GM19395 (cell line): ENCODE data around the gene GNPTAB.
"Not testable (repeated sequence)": the region's sequence is repeated elsewhere in the genome, so short reads cannot be mapped to it uniquely, and the experiment has no call there.

Source experiments
- ATAC-seq: cut with Tn5 transposase; IDR thresholded peaks from one replicate; pipeline ENCODE4 v1.9.1; 2021; ENCODE audit warnings: mild to moderate bottlenecking, moderate library complexity; ENCODE audit not compliant: unreplicated experiment

The GNPTAB gene

GRCh38 chr12:101740980-101741379, 89.8 kb downstream of the GNPTAB start:
- ATAC-seq, result no peak

DNA sequence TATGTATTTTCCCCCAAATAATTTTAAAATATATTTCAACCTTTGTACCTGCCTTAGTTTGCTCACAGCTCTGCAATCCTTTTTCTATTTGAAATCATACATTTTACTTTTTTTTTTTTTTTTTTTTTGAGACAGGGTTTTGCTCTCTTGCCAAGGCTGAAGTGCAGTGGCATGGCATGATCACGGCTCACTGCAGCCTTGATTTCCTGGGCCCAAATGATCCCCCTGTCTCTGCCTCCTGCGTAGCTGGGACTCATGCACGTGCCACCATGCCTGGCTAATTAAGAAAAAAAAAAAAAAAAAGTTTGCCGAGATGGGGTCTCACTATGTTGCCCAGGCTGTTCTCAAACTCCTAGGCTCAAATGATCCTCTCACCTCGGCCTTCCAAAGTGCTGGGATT, 90.2 kb downstream of the GNPTAB start:
- ATAC-seq, result no peak

DNA sequence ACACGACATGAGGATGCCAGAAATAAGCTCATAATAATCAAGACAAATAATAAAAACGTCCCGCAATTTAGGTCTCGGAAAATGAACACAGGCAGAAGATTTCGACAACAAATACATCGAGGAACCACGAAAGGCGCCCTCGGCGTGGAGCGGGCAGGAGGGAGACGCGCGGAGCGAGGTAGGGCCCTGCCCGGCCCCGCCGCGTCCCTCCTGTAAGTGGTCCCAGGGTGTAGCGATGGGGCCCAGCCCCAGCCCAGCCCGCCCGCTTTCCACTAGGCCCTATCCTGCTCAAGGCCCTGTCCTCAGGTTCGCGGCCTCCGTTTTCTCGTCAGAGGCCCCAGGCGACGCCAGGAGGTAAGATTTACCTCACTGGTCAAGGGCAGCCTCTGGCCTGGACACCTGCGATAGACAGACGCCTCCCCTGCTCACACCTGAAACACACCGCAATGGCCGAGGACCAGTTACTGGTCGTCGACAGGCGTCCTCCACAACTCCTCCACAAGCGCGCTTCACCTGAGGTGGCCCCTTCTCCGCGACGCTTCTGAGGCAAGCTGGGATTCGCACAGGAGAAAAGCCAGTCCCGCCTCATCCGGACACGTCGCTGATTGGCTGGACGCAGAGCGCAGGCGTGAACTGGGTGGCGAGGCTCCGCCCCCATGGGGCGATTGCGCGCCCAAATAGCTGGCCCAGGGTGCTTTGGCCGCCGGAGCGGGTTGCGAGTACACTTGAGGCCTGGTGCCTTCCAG, 91.7 kb downstream of the GNPTAB start, which contains the start of gene SYCP3:
Gene SYCP3, minus strand, starts transcription at position 543 of the 746 bp plus-strand sequence. CDS start 1,527 bp downstream, outside the sequence.
- no peak for ATAC-seq

DNA sequence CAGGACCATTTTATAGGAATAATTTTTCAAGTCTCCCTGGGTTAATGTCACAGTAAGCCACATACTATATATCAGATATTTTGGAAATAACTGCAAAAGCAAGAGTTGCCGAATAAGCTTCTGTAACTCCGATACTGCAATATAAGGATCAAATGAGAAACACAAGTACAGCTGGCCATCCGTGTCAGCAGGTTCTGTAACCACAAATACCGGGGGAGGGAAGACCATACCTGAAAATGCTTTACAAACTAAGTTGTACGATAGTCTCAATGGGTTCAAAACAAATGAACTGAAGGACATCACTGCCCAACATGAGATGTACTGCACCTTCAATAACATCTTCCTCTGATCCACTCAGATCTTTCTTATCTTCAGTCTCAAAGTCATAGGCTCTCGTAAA, 93.3 kb downstream of the GNPTAB start:
- ATAC-seq, result no peak

DNA sequence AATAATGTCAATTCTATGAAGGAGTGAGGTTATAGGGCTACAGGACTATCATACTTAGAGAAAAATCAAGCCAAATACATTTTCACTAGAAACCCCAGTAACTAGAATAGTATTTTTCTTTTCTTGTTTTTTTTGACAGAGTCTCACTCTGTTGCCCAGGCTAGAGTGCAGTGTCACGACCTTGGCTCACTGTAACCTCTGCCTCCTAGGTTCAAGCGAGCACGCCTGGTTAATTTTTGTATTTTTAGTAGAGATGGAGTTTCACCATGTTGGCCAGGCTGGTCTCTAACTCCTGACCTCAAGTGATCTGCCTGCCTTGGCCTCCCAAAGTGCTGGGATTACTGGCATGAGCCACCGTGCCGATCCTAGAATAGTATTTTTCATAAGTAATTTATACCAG, 96.3 kb downstream of the GNPTAB start:
- not testable (repeated sequence) for ATAC-seq

GRCh38 chr12:101733166-101733565, 97.6 kb downstream of the GNPTAB start:
- no peak for ATAC-seq

DNA sequence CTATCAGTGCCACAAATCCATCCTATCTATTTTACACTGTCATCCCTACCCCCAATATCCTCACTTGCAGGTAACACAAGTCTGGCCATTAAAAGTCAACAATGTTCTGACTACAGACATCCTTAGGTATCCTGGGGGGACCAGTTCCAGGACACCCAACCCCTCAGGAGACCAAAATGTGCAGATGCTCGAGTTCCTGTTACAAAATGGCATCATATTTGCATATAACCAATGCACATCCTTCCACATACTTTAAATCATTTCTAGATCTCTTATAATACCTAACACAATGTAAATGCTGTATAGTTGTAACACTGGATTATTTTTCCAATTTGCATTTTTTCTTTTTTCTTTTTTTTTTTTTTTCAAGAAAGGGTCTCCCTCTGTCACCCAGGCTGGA, 98.4 kb downstream of the GNPTAB start:
- no peak for ATAC-seq

GRCh38 chr12:101729842-101730241, 100.9 kb downstream of the GNPTAB start:
- ATAC-seq, result no peak

GRCh38 chr12:101727098-101727497, 103.7 kb downstream of the GNPTAB start:
- ATAC-seq, result no peak

DNA sequence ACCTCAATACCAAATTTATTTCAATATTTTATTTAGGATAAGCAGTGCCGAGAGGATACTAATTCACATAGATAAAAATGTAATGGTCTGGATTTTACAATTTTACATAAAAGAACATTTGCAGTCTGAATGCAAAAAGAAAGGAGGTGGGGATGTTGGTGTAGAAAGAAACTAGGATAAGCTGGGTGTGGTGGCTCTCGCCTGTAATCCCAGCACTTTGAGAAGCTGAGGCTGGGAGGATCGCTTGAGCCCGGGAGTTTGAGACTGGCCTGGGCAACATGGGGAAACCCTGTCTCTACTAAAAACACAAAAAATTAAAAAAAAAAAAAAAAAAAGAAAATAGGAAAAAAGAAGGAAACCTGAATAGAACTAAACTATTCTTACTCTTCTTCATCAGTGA, 108.4 kb downstream of the GNPTAB start:
- ATAC-seq, result no peak

DNA sequence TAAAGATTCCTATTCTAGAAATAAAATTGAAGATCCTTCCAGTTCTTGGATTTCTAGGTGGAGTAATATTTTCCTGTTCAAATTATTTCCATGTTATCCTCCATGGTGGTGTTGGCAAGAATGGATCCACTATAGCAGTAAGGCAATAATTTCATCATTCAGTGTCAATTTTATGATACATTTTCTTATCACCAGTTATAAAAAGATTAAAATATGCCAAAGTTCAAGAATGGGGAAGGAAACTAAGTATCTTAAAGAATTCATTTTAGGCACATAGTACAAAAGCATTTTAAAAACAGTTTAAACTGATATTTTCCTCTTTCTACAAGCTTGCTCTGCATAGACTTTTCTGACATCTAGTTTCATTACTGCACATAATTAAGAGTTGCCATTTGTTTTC, 110.6 kb downstream of the GNPTAB start:
- ATAC-seq, result no peak

- ATAC-seq, result no peak
Measured at GRCh38 chr12:101719566-101719965, 111.2 kb downstream of the GNPTAB start.

- ATAC-seq, result no peak
Measured at GRCh38 chr12:101714877-101715444, 115.8 kb downstream of the GNPTAB start.

- ATAC-seq, result no peak
Measured at GRCh38 chr12:101713930-101714329, 116.8 kb downstream of the GNPTAB start.

- no peak for ATAC-seq
Measured at GRCh38 chr12:101713059-101713682, 117.6 kb downstream of the GNPTAB start.

DNA sequence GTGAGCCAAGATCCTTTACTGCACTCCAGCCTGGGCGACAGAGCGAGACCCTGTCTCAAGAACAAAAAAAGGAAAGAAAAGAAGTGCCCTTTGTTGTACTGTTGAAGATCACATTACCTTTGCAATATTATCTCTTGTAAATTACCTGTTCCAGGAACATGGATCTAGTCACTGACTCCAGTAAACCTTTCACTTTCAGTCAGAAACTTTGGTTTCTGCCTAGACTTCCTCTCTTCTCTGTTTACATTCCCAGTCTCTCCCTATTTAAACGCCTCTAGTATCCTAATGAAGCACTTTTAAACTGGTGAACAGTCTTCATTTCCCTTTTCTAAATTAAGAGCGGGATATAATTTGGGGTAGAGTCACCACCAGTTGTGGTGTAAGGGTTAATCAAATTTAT, 120.5 kb downstream of the GNPTAB start:
- no peak for ATAC-seq

DNA sequence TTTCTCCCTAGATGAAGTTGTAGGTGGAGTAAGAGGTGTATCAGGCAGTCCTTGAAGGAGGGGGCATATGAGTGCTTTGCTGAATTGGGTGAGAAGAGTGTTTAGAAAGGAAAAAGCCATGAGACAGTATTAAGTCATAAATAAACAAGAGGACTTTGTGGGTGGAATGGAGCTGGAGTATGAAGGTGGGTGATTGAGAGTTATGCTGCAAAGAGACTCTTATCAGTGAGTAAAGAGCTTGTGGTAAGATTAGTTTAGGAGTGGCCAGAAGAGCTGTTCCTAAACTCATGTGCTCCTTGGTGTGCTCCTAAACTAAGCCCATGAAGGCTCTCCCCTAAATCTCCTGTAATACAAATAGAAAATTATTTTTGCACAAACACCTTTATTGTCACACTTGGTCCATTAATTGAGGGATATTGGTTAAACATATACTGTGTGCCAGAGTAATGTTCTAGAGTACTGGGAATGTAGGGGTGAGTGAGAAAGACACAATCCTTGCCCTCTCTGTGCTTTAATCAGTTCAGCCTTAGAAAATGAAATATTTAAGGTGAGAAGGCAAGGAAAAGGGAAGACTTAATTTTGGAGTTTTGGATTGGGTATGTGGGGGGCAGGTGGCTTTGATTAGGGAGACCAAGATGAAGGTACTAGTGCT, 123.5 kb downstream of the GNPTAB start:
- ATAC-seq, result no peak

GRCh38 chr12:101706403-101706802, 124.4 kb downstream of the GNPTAB start:
- no peak for ATAC-seq

DNA sequence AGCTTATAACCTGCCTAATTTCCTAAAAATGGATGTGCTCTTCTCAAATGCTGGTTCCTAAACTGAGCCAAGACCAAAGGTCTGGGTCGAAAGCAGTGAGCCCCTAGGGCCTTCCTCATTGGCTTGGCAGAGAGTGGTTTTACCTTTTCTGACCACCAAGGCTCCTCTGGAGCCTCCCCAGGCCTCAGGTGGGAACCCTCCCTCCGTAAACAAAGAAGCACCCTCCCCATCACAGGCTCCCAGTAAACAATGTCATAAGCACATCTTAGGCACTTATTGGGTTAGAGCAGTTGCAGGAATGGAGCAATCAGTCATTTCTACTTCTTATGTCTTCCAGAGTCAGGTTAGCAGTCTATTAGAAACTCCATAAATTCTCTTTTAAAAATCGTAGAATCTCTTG, 127.3 kb downstream of the GNPTAB start:
- no peak for ATAC-seq

DNA sequence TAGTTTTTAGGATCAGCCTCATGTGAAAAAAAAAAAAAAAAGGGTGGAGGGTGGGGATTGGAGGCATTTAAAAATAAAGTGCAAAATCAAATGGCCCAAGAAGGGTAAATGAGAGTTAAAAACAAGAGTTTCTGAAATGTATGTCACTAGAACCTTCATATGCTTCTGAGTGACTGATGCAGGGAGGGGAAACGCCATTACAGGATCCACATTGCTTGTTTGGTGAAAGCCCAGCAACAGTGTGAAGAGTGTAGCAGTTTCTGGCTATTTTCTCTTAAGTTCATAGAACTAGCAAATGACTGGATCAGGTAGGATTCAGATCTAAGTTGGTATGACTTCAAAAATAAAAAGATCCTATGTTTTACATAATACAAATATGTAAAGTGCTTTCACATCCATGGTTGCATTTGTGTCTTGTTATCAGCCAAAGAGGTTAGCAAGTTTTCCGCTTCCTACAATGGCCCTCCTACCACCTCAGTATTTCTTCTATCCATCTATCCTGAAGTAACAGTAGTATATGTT, 130.4 kb downstream of the GNPTAB start:
- no peak for ATAC-seq

- no peak for ATAC-seq
Measured at GRCh38 chr12:101698800-101699347, 131.9 kb downstream of the GNPTAB start.
